Fibroblast of lung (primary cell): ENCODE data around the gene MED14. TPM values are rescaled to one million over a fixed set of nuclear protein-coding genes. Genes with fewer than 3 reads are reported as not detected.

Source experiments
- DNase-seq, 2 donors: peaks; one replicate each; pipeline versions ENCODE4 v3.0.0 to v3.0.0-alpha.2; 2010; ENCODE audit warnings: low read depth in 2 of 2
- H2AFZ ChIP-seq: 2 replicates; pipeline ENCODE4 v1.5.1; 2012; ENCODE audit warnings: low read length, control low read depth, inconsistent platforms
- H3K27ac ChIP-seq: 2 replicates; pipeline ENCODE4 v1.5.1; 2011; ENCODE audit warnings: low read length, control low read depth; ENCODE audit not compliant: insufficient read depth
- H3K27me3 ChIP-seq: 2 replicates; pipeline ENCODE4 v1.5.1; 2011; ENCODE audit warnings: mild to moderate bottlenecking, low read length; ENCODE audit not compliant: control insufficient read depth, insufficient read depth
- H3K36me3 ChIP-seq: 2 replicates; pipeline ENCODE4 v1.5.1; 2011; ENCODE audit warnings: low read length; ENCODE audit not compliant: control insufficient read depth, insufficient read depth
- H3K4me1 ChIP-seq: 2 replicates; pipeline ENCODE4 v1.5.1; 2011; ENCODE audit warnings: low read length; ENCODE audit not compliant: control insufficient read depth, insufficient read depth; ENCODE audit errors: extremely low read depth
- H3K4me2 ChIP-seq: 2 replicates; pipeline ENCODE4 v1.5.1; 2011; ENCODE audit warnings: low read length, control low read depth; ENCODE audit not compliant: insufficient read depth; ENCODE audit errors: extremely low read depth
- H3K4me3 ChIP-seq, 4 experiments: fragments of 200-600 bp in 1 of 4; sonication (generic) in 1 of 4; replicated peaks in 1 of 4; 2 replicates each; pipeline ENCODE4 v1.5.1; 2011 to 2016; ENCODE audit warnings: low read length in 4 of 4, low read depth in 3 of 4, mild to moderate bottlenecking in 3 of 4, control low read depth in 2 of 4, inconsistent platforms in 1 of 4, mixed read lengths in 1 of 4; ENCODE audit not compliant: insufficient read depth in 1 of 4; ENCODE audit errors: control extremely low read depth in 1 of 4
- H3K79me2 ChIP-seq: 2 replicates; pipeline ENCODE4 v1.5.1; 2012; ENCODE audit warnings: mild to moderate bottlenecking, low read length, inconsistent platforms; ENCODE audit not compliant: control insufficient read depth, insufficient read depth
- H3K9ac ChIP-seq: 2 replicates; pipeline ENCODE4 v1.5.1; 2011; ENCODE audit warnings: mild to moderate bottlenecking, low read length, control low read depth; ENCODE audit not compliant: insufficient read depth
- H3K9me3 ChIP-seq: 2 replicates; pipeline ENCODE4 v1.5.1; 2012; ENCODE audit warnings: low read depth, low read length; ENCODE audit not compliant: control insufficient read depth, insufficient read depth
- H4K20me1 ChIP-seq: 2 replicates; pipeline ENCODE4 v1.5.1; 2011; ENCODE audit warnings: low read length; ENCODE audit not compliant: control insufficient read depth, insufficient read depth; ENCODE audit errors: extremely low read depth
- EZH2 ChIP-seq: IDR thresholded peaks from 2 replicates; pipeline ENCODE4 v1.5.1; 2012; ENCODE audit warnings: low read length, control low read depth, mild to moderate bottlenecking; ENCODE audit errors: missing control alignments
- polyA plus RNA-seq, 2 donors: library from polyadenylated mRNA; depleted of rRNA in 1 of 2; stranded (reverse) in 1 of 2; unstranded in 1 of 2; fragments of >200 nt; gene quantifications; 2 replicates each; pipeline ENCODE4 v1.2.1, GENCODE V29; 2011 to 2012; ENCODE audit warnings: missing spikeins in 1 of 2
- total RNA-seq: library from RNA; depleted of rRNA; stranded (reverse); fragments of >200 nt; gene quantifications from 2 replicates; pipeline ENCODE4 v1.2.1, GENCODE V29; 2014
- TF ChIP-seq, protein P1 (sequence below), 2 donors: IDR thresholded peaks in 1 of 2; conservative IDR thresholded peaks in 1 of 2; 1 replicate in 1 of 2; 2 replicates in 1 of 2; pipeline ENCODE4 v1.5.1; 2011 to 2012; ENCODE audit warnings: low read length in 2 of 2, control low read depth in 1 of 2, inconsistent platforms in 1 of 2, low read depth in 1 of 2, mild to moderate bottlenecking in 1 of 2

Gene MED14
- total and polyA plus RNA-seq, 2 donors (not counting 1 experiment from before 2014, with no cell fraction given), result 18.3 to 31.3 TPM

DNA sequence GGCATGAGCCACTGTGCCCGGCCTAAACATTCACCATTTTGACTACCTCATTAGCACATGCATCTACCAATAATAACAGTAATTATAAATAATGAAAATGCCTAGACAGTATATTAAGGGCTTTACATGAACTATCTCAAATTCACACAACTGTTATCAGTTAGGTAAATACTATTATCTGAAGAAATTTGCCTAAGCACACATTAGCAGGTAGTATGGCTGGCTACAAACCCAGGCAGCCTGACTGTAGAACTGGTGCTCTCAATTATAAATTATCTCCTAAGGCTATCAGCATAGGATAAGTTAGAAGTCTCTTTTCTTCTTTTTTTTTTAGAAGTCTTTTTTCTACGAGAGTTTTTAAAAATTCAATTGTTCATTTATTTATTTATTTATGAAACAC lies 73.9 kb downstream of the MED14 start:
- Histone ChIP-seq H3K36me3 (peaks cover 2% of the 10 kb centered on the region), H3K9me3 (no peaks in the 10 kb centered on the region), H2AFZ (no peak overlapping the region), H3K4me3 (no peak overlapping the region), H3K4me2 (no peak overlapping the region), H4K20me1 (no peaks in the 10 kb centered on the region), H3K4me1 (no peaks in the 10 kb centered on the region), H3K27me3 (no peaks in the 10 kb centered on the region), H3K9ac (no peak overlapping the region), H3K27ac (no peak overlapping the region), H3K79me2 (no peaks in the 10 kb centered on the region)
- DNase-seq, result no peak
- no peak for TF ChIP-seq EZH2
- TF ChIP-seq, protein P1, sequence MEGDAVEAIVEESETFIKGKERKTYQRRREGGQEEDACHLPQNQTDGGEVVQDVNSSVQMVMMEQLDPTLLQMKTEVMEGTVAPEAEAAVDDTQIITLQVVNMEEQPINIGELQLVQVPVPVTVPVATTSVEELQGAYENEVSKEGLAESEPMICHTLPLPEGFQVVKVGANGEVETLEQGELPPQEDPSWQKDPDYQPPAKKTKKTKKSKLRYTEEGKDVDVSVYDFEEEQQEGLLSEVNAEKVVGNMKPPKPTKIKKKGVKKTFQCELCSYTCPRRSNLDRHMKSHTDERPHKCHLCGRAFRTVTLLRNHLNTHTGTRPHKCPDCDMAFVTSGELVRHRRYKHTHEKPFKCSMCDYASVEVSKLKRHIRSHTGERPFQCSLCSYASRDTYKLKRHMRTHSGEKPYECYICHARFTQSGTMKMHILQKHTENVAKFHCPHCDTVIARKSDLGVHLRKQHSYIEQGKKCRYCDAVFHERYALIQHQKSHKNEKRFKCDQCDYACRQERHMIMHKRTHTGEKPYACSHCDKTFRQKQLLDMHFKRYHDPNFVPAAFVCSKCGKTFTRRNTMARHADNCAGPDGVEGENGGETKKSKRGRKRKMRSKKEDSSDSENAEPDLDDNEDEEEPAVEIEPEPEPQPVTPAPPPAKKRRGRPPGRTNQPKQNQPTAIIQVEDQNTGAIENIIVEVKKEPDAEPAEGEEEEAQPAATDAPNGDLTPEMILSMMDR (conservative IDR thresholded peaks at IDR 0.05 in 1 of 2, IDR thresholded peaks at IDR 0.05 in 1 of 2; ENCODE audit: low read depth in 1 of 2, low read length in 2 of 2), result no peak

DNA sequence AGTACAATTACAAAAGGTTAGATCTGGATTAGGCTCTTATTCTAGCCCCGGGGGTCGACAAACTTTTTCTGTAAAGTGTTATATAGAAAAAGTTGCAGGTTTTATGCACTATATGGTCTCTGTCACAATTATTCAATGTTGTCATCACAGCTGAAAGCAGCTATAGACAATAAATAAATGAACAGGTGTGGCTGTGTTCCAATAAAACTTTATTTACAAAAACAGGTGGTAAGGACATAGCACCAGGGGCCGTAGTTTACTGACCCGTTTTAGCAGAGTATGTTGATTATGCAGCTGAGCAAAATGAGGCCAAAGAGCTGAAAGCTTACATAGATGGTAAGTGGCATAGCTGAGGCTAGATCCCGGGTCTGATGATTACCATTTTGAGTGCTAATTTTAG lies 75.0 kb downstream of the MED14 start:
- Histone ChIP-seq H3K4me2 (no peak overlapping the region), H3K27me3 (no peaks in the 10 kb centered on the region), H4K20me1 (no peaks in the 10 kb centered on the region), H3K27ac (no peak overlapping the region), H3K9ac (no peak overlapping the region), H3K4me1 (no peaks in the 10 kb centered on the region), H3K36me3 (peaks cover 2% of the 10 kb centered on the region), H2AFZ (no peak overlapping the region), H3K4me3 (no peak overlapping the region), H3K79me2 (no peaks in the 10 kb centered on the region), H3K9me3 (no peaks in the 10 kb centered on the region)
- no peak for TF ChIP-seq EZH2
- TF ChIP-seq, protein P1 (conservative IDR thresholded peaks at IDR 0.05 in 1 of 2, IDR thresholded peaks at IDR 0.05 in 1 of 2; ENCODE audit: low read depth in 1 of 2, low read length in 2 of 2), result no peak
- no peak for DNase-seq

DNA sequence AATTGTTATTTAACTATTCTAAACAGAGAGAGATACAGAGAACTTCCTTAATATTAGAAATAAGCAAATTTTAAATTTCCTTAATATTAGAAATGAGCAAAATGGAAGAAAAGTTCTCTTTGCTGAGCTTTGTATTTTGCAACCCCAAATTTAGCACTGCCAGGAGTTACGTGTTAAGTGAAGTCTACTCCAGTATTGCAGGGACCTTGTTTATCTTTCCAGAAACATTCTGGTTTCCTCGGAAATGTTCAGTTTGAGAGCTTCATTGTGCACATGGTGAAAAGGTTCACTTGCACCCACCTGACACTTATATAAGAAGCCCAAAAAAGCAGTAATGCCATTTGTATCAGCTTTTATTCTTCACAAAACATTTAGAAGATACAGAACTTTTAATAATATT lies 81.8 kb downstream of the MED14 start:
- H4K20me1 ChIP-seq, result no peaks in the 10 kb centered on the region
- no peak overlapping the region for H3K4me2 ChIP-seq
- no peak overlapping the region for H2AFZ ChIP-seq
- no peaks in the 10 kb centered on the region for H3K79me2 ChIP-seq
- H3K4me1 ChIP-seq, result no peaks in the 10 kb centered on the region
- no peak for TF ChIP-seq EZH2
- TF ChIP-seq, protein P1 (conservative IDR thresholded peaks at IDR 0.05 in 1 of 2, IDR thresholded peaks at IDR 0.05 in 1 of 2; ENCODE audit: low read depth in 1 of 2, low read length in 2 of 2), result no peak
- H3K9ac ChIP-seq, result no peak overlapping the region
- DNase-seq, result no peak
- H3K27me3 ChIP-seq, result no peaks in the 10 kb centered on the region
- H3K27ac ChIP-seq, result no peak overlapping the region
- no peak overlapping the region for H3K4me3 ChIP-seq
- no peaks in the 10 kb centered on the region for H3K9me3 ChIP-seq
- no peaks in the 10 kb centered on the region for H3K36me3 ChIP-seq
